ENCODE data around the gene PDIA6. TPM values are rescaled to one million over a fixed set of nuclear protein-coding genes. Genes with fewer than 3 reads are reported as not detected.

The PDIA6 gene
- total and polyA plus RNA-seq, 10 of the 15 experiments (the other 5 are each of a cell fraction or from before 2014, with no cell fraction given), result 148 to 526 (median 209) TPM

DNA sequence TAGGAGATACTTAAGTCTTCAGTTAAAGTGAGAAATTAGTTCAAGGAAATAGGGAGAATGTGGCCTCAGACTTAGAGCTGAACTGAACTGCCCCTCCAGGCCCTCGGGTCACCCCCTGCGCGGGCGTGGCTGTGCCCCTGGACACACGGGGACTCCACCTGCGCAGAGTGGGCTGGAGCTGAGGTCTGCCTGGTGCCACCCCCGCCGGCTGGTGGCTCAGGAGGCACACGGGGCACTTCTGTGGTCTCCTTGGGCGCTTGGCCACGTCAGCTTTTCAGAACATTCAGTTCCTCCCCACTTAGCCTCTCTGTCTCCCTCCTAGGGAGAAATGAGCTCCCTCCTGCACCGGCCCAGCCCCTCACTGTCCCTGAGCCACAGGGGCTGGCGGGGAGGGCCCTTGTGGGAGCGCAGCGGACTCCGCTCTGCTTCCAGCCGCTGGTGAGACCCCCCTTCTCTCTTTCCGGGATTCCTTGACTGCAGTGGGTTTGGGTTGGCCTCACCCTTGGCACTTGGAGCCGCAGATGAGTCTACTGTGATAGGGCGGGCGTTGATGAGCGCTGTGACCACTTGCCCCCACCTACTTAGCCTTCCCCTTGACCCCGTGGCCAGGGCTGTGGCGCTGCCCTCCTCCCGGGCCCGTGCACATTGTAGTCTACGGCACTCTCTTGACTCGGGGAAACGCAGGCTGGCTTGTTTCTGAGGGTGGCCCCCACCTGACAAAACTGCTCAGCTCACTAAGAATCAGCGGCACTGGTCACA is 18.2 kb upstream of the PDIA6 start (continued):
- TF ChIP-seq, protein P1, sequence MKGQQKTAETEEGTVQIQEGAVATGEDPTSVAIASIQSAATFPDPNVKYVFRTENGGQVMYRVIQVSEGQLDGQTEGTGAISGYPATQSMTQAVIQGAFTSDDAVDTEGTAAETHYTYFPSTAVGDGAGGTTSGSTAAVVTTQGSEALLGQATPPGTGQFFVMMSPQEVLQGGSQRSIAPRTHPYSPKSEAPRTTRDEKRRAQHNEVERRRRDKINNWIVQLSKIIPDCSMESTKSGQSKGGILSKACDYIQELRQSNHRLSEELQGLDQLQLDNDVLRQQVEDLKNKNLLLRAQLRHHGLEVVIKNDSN (IDR thresholded peaks at IDR 0.05; ENCODE audit: borderline replicate concordance, extremely low read length, insufficient read depth, low read depth, low read length), result no peak

DNA sequence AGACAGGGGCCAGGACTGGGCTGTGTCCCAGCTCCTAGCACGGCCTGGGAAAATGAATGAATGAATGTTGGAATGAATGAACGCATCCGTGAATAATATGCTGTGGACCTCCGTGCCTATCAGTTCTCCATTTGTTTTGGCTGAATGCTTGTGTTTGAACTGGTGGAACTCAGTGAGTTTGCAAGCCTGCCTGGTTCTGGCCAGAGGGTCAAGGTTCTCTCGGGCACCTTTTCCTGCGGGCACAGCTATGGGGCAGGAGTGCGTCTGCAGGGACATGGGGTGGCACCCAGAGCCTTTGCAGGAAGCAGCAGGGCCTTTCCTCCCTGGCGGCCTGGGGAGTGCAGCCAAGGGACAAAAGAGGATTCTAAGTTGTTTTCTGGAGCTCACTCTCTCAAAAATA is 17.6 kb upstream of the PDIA6 start:
- RAD21 ChIA-PET (ENCODE audit: unreplicated experiment), result no interaction called here
- BruUV-seq (replicated peaks), result no TSS peak
- SMC1A ChIA-PET (ENCODE audit: uncharacterized antibody, unreplicated experiment), result interaction anchor here (1.4 kb wide), 1 partner anchor 70 kb away, joined by 7 read pairs; no protein-coding TSS in a partner anchor
- DNase-seq (ENCODE audit: low read depth, low spot score) (no peak), FAIRE-seq (no peak), ATAC-seq (no peak)
- no peak overlapping the region for H3K4me2 ChIP-seq (ENCODE audit: control insufficient read depth, insufficient read depth)
- H4K20me1 ChIP-seq (ENCODE audit: control insufficient read depth, insufficient read depth), result no peaks in the 10 kb centered on the region
- no peaks in the 10 kb centered on the region for H3K4me1 ChIP-seq (ENCODE audit: control insufficient read depth, insufficient read depth, low read length)
- H3K4me3 ChIP-seq, result no peak overlapping the region
- CTCF ChIA-PET, result interaction anchor here (1.0 to 4.6 kb wide), 8 partner anchors 15 to 560 kb away, joined by 3 to 42 read pairs (median 4); a partner anchor contains a TSS
- intact Hi-C loops (cut with micrococcal nuclease; ENCODE audit: unreplicated experiment) (loop anchor here (10.0 kb wide), 1 partner anchor 755 kb away; no protein-coding TSS in a partner anchor), in situ Hi-C loops (cut with MboI) (no loop called here)
- POLR2A ChIA-PET, result no interaction called here
- H3K9ac ChIP-seq (ENCODE audit: control insufficient read depth, insufficient read depth, low read length), result no peak overlapping the region
- H3K36me3 ChIP-seq (ENCODE audit: control insufficient read depth in 2 of 2, insufficient read depth in 2 of 2, low read length in 1 of 2), result no peaks in the 10 kb centered on the region
- no peak overlapping the region for H2AFZ ChIP-seq (ENCODE audit: control insufficient read depth, low read depth, low read length)
- no peaks in the 10 kb centered on the region; the same call in 2 of the 3 replicates for H3K9me3 ChIP-seq (replicated peaks; ENCODE audit: control insufficient read depth, insufficient read depth, low read length)
- no peak overlapping the region for H3K27ac ChIP-seq (ENCODE audit: control insufficient read depth, insufficient read depth)
- WGBS (ENCODE audit: insufficient coverage, insufficient replicate concordance, low lambda C conversion rate, missing lambda C conversion rate), result 72% methylated on average over 8 of the region's 8 CpGs
- H3K27me3 ChIP-seq (replicated peaks in 1 of 2; ENCODE audit: control insufficient read depth in 2 of 2, insufficient read depth in 2 of 2, low read length in 1 of 2), result no peaks in the 10 kb centered on the region; a peak in 3 of 4 replicates
- no peaks in the 10 kb centered on the region for H3K79me2 ChIP-seq (ENCODE audit: control insufficient read depth, insufficient read depth, low read length)
- no peak for TF ChIP-seq HDGF (IDR thresholded peaks at IDR 0.05)
- TF ChIP-seq BACH1 (IDR thresholded peaks at IDR 0.05; ENCODE audit: borderline replicate concordance), result no peak
- no peak for TF ChIP-seq ESRRA (IDR thresholded peaks at IDR 0.05; ENCODE audit: low read length)
- no peak for TF ChIP-seq NR2C2 (IDR thresholded peaks at IDR 0.05; ENCODE audit: borderline replicate concordance, control insufficient read depth, insufficient read length, low read depth)
- no peak for TF ChIP-seq CHD1 (IDR thresholded peaks at IDR 0.05; ENCODE audit: low read depth, low read length)
- TF ChIP-seq, protein P2, sequence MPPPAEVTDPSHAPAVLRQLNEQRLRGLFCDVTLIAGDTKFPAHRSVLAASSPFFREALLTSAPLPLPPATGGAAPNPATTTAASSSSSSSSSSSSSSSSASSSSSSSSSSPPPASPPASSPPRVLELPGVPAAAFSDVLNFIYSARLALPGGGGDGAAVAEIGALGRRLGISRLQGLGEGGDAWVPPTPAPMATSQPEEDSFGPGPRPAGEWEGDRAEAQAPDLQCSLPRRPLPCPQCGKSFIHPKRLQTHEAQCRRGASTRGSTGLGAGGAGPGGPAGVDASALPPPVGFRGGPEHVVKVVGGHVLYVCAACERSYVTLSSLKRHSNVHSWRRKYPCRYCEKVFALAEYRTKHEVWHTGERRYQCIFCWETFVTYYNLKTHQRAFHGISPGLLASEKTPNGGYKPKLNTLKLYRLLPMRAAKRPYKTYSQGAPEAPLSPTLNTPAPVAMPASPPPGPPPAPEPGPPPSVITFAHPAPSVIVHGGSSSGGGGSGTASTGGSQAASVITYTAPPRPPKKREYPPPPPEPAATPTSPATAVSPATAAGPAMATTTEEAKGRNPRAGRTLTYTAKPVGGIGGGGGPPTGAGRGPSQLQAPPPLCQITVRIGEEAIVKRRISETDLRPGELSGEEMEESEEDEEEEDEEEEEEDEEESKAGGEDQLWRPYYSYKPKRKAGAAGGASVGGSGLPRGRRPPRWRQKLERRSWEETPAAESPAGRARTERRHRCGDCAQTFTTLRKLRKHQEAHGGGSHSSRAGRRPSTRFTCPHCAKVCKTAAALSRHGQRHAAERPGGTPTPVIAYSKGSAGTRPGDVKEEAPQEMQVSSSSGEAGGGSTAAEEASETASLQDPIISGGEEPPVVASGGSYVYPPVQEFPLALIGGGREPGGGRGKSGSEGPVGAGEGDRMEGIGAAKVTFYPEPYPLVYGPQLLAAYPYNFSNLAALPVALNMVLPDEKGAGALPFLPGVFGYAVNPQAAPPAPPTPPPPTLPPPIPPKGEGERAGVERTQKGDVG (CRISPR knock-in tag; IDR thresholded peaks at IDR 0.05), result no peak
- TF ChIP-seq, protein P3, sequence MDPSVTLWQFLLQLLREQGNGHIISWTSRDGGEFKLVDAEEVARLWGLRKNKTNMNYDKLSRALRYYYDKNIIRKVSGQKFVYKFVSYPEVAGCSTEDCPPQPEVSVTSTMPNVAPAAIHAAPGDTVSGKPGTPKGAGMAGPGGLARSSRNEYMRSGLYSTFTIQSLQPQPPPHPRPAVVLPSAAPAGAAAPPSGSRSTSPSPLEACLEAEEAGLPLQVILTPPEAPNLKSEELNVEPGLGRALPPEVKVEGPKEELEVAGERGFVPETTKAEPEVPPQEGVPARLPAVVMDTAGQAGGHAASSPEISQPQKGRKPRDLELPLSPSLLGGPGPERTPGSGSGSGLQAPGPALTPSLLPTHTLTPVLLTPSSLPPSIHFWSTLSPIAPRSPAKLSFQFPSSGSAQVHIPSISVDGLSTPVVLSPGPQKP (IDR thresholded peaks at IDR 0.05; ENCODE audit: low read depth, low read length), result no peak
- no peak for TF ChIP-seq KDM1A (IDR thresholded peaks at IDR 0.05; ENCODE audit: borderline replicate concordance)
- TF ChIP-seq, protein P4, sequence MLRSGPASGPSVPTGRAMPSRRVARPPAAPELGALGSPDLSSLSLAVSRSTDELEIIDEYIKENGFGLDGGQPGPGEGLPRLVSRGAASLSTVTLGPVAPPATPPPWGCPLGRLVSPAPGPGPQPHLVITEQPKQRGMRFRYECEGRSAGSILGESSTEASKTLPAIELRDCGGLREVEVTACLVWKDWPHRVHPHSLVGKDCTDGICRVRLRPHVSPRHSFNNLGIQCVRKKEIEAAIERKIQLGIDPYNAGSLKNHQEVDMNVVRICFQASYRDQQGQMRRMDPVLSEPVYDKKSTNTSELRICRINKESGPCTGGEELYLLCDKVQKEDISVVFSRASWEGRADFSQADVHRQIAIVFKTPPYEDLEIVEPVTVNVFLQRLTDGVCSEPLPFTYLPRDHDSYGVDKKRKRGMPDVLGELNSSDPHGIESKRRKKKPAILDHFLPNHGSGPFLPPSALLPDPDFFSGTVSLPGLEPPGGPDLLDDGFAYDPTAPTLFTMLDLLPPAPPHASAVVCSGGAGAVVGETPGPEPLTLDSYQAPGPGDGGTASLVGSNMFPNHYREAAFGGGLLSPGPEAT (IDR thresholded peaks at IDR 0.05; ENCODE audit: low read depth), result no peak
- TF ChIP-seq ZNF622 (IDR thresholded peaks at IDR 0.05), result no peak

All from GM12878 (cell line).